Lower lobe of right lung (tissue), 2 donors: ENCODE results near the gene STK32B. TPM values are rescaled to one million over a fixed set of nuclear protein-coding genes. Genes with fewer than 3 reads are reported as not detected.

Experiments used
- ATAC-seq, 2 donors: fragments of 200-7000 bp; cut with Tn5 transposase; one replicate each; pipeline ENCODE4 v1.9.1; 2020 to 2022; ENCODE audit warnings: mild to moderate bottlenecking in 2 of 2, moderate library complexity in 2 of 2
- DNase-seq: peaks from one replicate; pipeline ENCODE4 v3.0.0-alpha.2; 2020
- H3K27ac ChIP-seq: fragments of 200-600 bp; one replicate; pipeline ENCODE4 v1.8.0; 2022
- H3K27me3 ChIP-seq: fragments of 200-600 bp; one replicate; pipeline ENCODE4 v1.8.0; 2022; ENCODE audit warnings: low read depth
- H3K36me3 ChIP-seq: fragments of 200-600 bp; one replicate; pipeline ENCODE4 v1.8.0; 2022; ENCODE audit warnings: mild to moderate bottlenecking
- H3K4me1 ChIP-seq: fragments of 200-600 bp; one replicate; pipeline ENCODE4 v1.8.0; 2022
- H3K4me3 ChIP-seq: fragments of 200-600 bp; one replicate; pipeline ENCODE4 v1.8.0; 2022; ENCODE audit warnings: mild to moderate bottlenecking
- H3K9me3 ChIP-seq: fragments of 200-600 bp; one replicate; pipeline ENCODE4 v1.8.0; 2022
- CTCF ChIP-seq: fragments of 200-600 bp; IDR thresholded peaks from one replicate; pipeline ENCODE4 v1.8.0; 2022; ENCODE audit warnings: antibody characterized with exemption, mild to moderate bottlenecking
- intact Hi-C: fragments of 100-400 bp; cut with DNase I; formaldehyde crosslinking; loops from one replicate; pipeline ENCODE4 v1.11.0; 2022
- total RNA-seq: library from RNA; stranded (reverse); fragmentation: NEBNext Ultra II Directional; extraction: Animal tissue kit (Norgen Biotek cat#: 25700); gene quantifications from one replicate; pipeline ENCODE4 v1.2.1, GENCODE V29; 2021
- donor health status: DM: no; HTN: yes; CAD: no; lungs with severe emphysema.

STK32B gene
- total RNA-seq, 1 donor from 2014 or later = 1.3 TPM

DNA sequence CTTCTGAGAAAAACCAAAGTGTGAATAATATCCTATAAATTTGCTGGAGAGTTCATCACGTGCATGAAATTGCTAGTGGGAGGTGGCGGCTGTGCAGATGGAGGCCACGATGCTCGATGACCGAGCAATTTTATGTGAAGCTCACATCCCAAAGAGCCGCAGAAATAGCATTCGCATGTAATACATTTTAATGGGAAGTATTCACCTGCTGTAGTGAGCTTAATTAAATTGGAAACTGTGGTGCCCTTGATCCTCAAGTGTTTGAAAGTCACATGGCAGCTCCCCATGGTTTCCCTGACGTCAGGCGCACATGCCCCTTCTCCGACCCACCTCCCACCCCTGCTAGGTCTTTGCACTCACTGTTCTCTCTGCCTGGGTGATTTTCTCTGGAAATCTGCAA, 136.8 kb downstream of the STK32B start:
- Histone ChIP-seq H3K9me3 (no peaks in the 10 kb centered on the region), H3K36me3 (no peaks in the 10 kb centered on the region), H3K27ac (no peak overlapping the region), H3K27me3 (no peaks in the 10 kb centered on the region), H3K4me1 (no peaks in the 10 kb centered on the region), H3K4me3 (no peak overlapping the region)
- TF ChIP-seq CTCF = no peak
- no peak for DNase-seq
- intact Hi-C loops = no loop called here
- no peak for ATAC-seq

DNA sequence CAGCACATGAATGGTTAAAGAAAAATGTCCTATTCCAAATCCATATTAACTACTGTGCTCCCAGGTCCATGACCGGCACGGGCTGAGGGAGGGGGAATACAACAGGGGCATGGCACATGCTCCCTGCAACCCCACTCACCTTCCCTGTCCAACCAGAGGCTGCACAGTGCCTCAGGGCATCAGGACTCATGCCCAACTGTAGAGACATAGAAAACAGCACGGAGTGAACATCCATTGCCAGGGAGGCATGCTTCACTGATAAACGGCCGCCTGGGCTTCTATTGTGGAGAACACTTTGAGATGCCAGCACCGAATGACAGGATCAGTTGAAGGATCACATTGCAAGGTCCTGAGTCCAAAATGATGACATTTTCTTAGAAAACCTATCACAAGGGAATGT, 140.6 kb downstream of the STK32B start:
- no peaks in the 10 kb centered on the region for H3K4me1 ChIP-seq
- no peaks in the 10 kb centered on the region for H3K27me3 ChIP-seq
- intact Hi-C loops = no loop called here
- no peak overlapping the region for H3K27ac ChIP-seq
- no peaks in the 10 kb centered on the region for H3K9me3 ChIP-seq
- TF ChIP-seq CTCF = no peak
- DNase-seq (no peak), ATAC-seq (no peak)
- H3K36me3 ChIP-seq = no peaks in the 10 kb centered on the region
- no peak overlapping the region for H3K4me3 ChIP-seq

DNA sequence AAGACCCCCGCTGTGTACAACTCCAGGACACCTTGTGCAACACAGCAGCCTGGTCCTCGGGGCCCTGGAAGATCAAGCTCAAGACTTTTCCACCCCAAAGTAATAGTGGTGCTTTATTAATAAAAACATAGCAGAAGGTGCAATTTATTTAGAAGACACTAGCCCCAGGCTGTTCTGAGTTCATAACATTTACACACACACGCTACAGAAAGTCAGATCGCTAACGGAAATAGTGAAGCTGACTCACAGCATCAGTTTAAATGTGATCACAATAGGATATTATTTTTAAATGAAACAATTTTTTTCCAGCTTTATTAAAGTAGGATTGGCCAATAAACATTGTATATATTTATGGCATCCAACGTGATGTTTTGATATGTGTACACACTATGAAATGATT, 141.0 kb downstream of the STK32B start:
- no peaks in the 10 kb centered on the region for H3K4me1 ChIP-seq
- no peak overlapping the region for H3K4me3 ChIP-seq
- DNase-seq = no peak
- H3K27me3 ChIP-seq = no peaks in the 10 kb centered on the region
- no peak for ATAC-seq
- intact Hi-C loops = no loop called here
- TF ChIP-seq CTCF = no peak
- no peak overlapping the region for H3K27ac ChIP-seq
- no peaks in the 10 kb centered on the region for H3K9me3 ChIP-seq
- no peaks in the 10 kb centered on the region for H3K36me3 ChIP-seq

- no peak overlapping the region for H3K4me3 ChIP-seq
- ATAC-seq = no peak
These were observed 141.4 kb downstream of the STK32B start for GRCh38 chr4:5192678-5193077.

DNA sequence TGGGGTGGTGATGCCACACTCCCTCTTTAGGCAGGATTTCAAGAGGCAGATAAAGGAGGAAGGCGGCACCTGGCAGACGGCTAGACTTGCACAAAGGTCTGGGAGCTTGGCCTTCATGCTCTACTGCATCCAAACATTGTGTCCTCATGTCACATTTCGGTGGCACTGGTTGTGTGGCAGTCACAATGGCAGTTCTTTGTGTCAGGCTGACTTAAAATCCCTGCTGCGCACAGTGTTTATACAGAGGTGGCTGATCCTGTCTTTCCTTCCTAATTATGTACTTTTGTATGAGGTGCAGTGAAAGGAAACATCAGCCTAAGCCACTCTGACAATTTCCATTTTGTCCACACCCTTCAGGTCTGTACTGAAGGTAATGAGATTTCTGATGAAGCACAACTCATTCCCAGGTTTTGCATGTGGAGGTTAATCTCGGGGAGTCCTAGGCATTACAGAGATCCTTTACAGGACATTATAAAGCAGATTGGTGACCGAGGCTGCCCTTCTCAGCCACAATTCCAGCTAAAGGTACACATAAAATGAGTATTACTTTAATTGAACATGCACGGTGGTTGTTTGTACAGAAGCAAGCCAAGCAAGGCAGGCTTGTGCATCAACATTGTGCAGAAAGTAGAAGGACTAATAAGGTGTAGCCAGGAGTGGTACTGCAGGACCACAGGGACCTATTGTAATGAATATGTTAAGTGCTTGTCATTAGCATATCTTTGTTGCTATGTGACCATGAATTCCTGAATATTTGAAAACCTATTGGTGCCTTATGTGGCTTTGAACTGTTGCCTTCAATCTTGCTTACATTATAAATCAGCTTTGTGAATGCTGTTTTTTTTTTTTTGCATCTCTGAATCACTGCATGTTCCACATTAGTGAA, 147.6 kb downstream of the STK32B start:
- no peaks in the 10 kb centered on the region for H3K4me1 ChIP-seq
- H3K27ac ChIP-seq = no peak overlapping the region
- no peak for DNase-seq
- H3K9me3 ChIP-seq = no peaks in the 10 kb centered on the region
- H3K27me3 ChIP-seq = no peaks in the 10 kb centered on the region
- no peaks in the 10 kb centered on the region for H3K36me3 ChIP-seq
- no peak for TF ChIP-seq CTCF
- no peak for ATAC-seq
- no peak overlapping the region for H3K4me3 ChIP-seq
- intact Hi-C loops = no loop called here

More at GRCh38 chr4:5192678-5193077, 141.4 kb downstream of the STK32B start:
- H3K27me3 ChIP-seq = no peaks in the 10 kb centered on the region
- no peak for DNase-seq
- H3K4me1 ChIP-seq = no peaks in the 10 kb centered on the region
- H3K9me3 ChIP-seq = no peaks in the 10 kb centered on the region
- intact Hi-C loops = no loop called here
- TF ChIP-seq CTCF = no peak
- no peak overlapping the region for H3K27ac ChIP-seq
- no peaks in the 10 kb centered on the region for H3K36me3 ChIP-seq
